ENCODE data around the gene FTCD.

The FTCD gene, protein sequence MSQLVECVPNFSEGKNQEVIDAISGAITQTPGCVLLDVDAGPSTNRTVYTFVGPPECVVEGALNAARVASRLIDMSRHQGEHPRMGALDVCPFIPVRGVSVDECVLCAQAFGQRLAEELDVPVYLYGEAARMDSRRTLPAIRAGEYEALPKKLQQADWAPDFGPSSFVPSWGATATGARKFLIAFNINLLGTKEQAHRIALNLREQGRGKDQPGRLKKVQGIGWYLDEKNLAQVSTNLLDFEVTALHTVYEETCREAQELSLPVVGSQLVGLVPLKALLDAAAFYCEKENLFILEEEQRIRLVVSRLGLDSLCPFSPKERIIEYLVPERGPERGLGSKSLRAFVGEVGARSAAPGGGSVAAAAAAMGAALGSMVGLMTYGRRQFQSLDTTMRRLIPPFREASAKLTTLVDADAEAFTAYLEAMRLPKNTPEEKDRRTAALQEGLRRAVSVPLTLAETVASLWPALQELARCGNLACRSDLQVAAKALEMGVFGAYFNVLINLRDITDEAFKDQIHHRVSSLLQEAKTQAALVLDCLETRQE

DNA sequence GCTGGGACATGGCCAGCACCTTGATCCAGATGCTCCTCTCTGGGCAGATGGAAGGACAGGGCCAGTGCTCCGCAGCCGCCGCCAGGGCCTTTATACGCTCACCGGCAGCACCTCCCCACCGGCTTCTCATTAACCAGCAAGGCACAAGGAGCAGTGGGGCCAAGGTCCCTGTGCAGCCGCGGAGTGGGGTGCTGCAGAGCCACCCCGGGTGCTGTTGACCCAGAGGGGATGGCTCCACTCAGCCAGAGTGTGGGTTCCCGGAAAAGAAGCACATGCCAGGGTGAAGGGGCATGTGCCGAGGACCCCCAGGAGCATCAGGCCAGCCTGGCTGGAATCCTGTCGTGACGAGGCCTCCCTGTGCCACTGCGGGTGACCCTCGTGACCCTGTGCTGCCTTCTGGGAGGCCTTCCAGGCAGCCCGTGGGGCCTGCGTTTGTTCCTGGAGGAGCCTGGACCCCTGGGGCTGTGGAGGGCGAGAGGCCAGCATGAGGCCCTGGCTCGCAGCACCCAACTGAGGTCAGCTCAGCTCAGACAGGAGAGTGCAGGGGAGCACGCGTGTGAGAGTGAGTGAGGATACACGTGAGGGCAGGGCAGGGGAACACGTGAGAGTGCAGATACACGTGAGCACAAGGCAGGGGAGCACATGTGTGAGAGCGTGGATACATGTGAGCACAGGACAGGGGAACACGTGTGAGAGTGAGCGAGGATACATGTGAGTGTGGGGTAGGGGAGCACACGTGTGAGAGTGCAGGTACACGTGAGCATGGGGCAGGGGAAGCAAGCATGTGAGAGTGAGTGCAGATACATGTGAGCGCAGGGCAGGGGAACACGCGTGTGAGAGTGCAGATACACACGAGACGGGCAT, at the start of gene FTCD:
Gene FTCD (minus strand): TSS at position 66 of the 864 bp plus-strand sequence. CDS start 56 bp downstream, at position 10.
- no peak within 1 kb of the TSS for H3K4me3 ChIP-seq (ENCODE audit: low read depth in 1 of 2, low read length in 2 of 2)
- no peak within 1 kb of the TSS for H2AFZ ChIP-seq (ENCODE audit: low read depth, low read length)
- H3K27ac ChIP-seq (ENCODE audit: low read length) = no peak within 1 kb of the TSS
- peaks cover 3% of the 10 kb centered on the region; the same call in 1 of the 2 replicates for H4K20me1 ChIP-seq (ENCODE audit: insufficient read depth, low read length)
- ATAC-seq (ENCODE audit: insufficient read depth, low read depth) (no peak), DNase-seq (no peak)
- no peak for TF ChIP-seq EZH2 (IDR thresholded peaks at IDR 0.05; ENCODE audit: borderline replicate concordance, low read depth, low read length, severe bottlenecking)
- TF ChIP-seq CTCF (IDR thresholded peaks at IDR 0.05; ENCODE audit: borderline replicate concordance, extremely low read depth, low read length, poor library complexity, severe bottlenecking) = no peak
- no peaks in the 10 kb centered on the region for H3K79me2 ChIP-seq (ENCODE audit: insufficient read depth, low read length)
- H3K9me3 ChIP-seq (ENCODE audit: insufficient read depth, low read length, severe bottlenecking) = no peaks in the 10 kb centered on the region
- H3K27me3 ChIP-seq (ENCODE audit: insufficient read depth, low read length, poor library complexity) = no peaks in the 10 kb centered on the region
- no peaks in the 10 kb centered on the region for H3K36me3 ChIP-seq (ENCODE audit: insufficient read depth, low read length)
- H3K9ac ChIP-seq (ENCODE audit: low read depth, low read length) = no peak within 1 kb of the TSS
- no peaks in the 10 kb centered on the region for H3K4me1 ChIP-seq (ENCODE audit: insufficient read depth, low read length)
- H3K4me2 ChIP-seq (ENCODE audit: insufficient read depth, low read length) = no peak within 1 kb of the TSS

GRCh38 chr21:46205166-46205565, 49.8 kb upstream of the FTCD start:
- Histone ChIP-seq H2AFZ (ENCODE audit: low read depth, low read length) (no peak overlapping the region), H3K27me3 (ENCODE audit: insufficient read depth, low read length, poor library complexity) (no peaks in the 10 kb centered on the region), H3K9me3 (ENCODE audit: insufficient read depth, low read length, severe bottlenecking) (no peaks in the 10 kb centered on the region), H3K79me2 (ENCODE audit: insufficient read depth, low read length) (no peaks in the 10 kb centered on the region), H3K4me1 (ENCODE audit: insufficient read depth, low read length) (no peaks in the 10 kb centered on the region), H3K4me3 (ENCODE audit: low read depth in 1 of 2, low read length in 2 of 2) (no peak overlapping the region), H3K27ac (ENCODE audit: low read length) (no peak overlapping the region), H4K20me1 (ENCODE audit: insufficient read depth, low read length) (peaks cover 11% of the 10 kb centered on the region), H3K4me2 (ENCODE audit: insufficient read depth, low read length) (no peak overlapping the region), H3K36me3 (ENCODE audit: insufficient read depth, low read length) (peaks cover 73% of the 10 kb centered on the region), H3K9ac (ENCODE audit: low read depth, low read length) (no peak overlapping the region)
- DNase-seq = no peak
- TF ChIP-seq CTCF (IDR thresholded peaks at IDR 0.05; ENCODE audit: borderline replicate concordance, extremely low read depth, low read length, poor library complexity, severe bottlenecking) = no peak
- TF ChIP-seq EZH2 (IDR thresholded peaks at IDR 0.05; ENCODE audit: borderline replicate concordance, low read depth, low read length, severe bottlenecking) = no peak
- no peak for ATAC-seq (ENCODE audit: insufficient read depth, low read depth)

DNA sequence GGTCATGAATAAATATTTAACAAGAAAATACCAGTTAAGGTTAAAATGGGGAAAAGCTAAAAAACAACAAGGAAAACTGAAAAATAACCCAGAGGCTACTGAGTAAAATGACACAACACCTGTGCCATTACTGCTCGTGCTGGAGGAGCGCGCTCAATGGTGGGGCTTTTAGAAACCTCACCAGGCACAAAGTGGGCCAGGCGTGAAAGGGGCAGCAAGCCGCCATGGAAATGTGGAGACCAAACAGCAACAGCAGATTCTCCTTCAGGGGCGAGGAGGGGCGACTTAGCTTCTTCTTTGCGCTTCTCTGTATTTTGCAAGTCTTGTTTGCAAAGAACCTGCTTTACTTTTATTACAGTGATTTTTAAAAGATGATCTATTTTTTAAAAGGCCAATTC, 47.8 kb upstream of the FTCD start:
- DNase-seq = no peak
- peaks cover 14% of the 10 kb centered on the region for H4K20me1 ChIP-seq (ENCODE audit: insufficient read depth, low read length)
- H3K4me1 ChIP-seq (ENCODE audit: insufficient read depth, low read length) = no peaks in the 10 kb centered on the region
- peaks cover 74% of the 10 kb centered on the region for H3K36me3 ChIP-seq (ENCODE audit: insufficient read depth, low read length)
- no peak overlapping the region for H3K4me3 ChIP-seq (ENCODE audit: low read depth in 1 of 2, low read length in 2 of 2)
- no peaks in the 10 kb centered on the region for H3K27me3 ChIP-seq (ENCODE audit: insufficient read depth, low read length, poor library complexity)
- H3K27ac ChIP-seq (ENCODE audit: low read length) = no peak overlapping the region
- no peak for ATAC-seq (ENCODE audit: insufficient read depth, low read depth)
- no peak overlapping the region for H3K9ac ChIP-seq (ENCODE audit: low read depth, low read length)
- H3K79me2 ChIP-seq (ENCODE audit: insufficient read depth, low read length) = no peaks in the 10 kb centered on the region
- no peak overlapping the region for H2AFZ ChIP-seq (ENCODE audit: low read depth, low read length)
- TF ChIP-seq EZH2 (IDR thresholded peaks at IDR 0.05; ENCODE audit: borderline replicate concordance, low read depth, low read length, severe bottlenecking) = no peak
- TF ChIP-seq CTCF (IDR thresholded peaks at IDR 0.05; ENCODE audit: borderline replicate concordance, extremely low read depth, low read length, poor library complexity, severe bottlenecking) = no peak
- no peaks in the 10 kb centered on the region for H3K9me3 ChIP-seq (ENCODE audit: insufficient read depth, low read length, severe bottlenecking)
- H3K4me2 ChIP-seq (ENCODE audit: insufficient read depth, low read length) = no peak overlapping the region

Data from DND-41 (cell line).